ENCODE measurements around the gene WASHC3. TPM values are rescaled to one million over a fixed set of nuclear protein-coding genes. Genes with fewer than 3 reads are reported as not detected.

The WASHC3 gene
- total and polyA plus RNA-seq, 10 of the 15 experiments (the other 5 are each of a cell fraction or from before 2014, with no cell fraction given) = 18.8 to 106 (median 64.3) TPM

- TF ChIP-seq CUX1 (IDR thresholded peaks at IDR 0.05; ENCODE audit: insufficient replicate concordance, low read depth, low read length) (no peak), POU2F2 (IDR thresholded peaks at IDR 0.05; ENCODE audit: borderline replicate concordance, low read depth, low read length) (no peak), IRF4 (IDR thresholded peaks at IDR 0.05; ENCODE audit: low read depth, low read length) (no peak), RCOR1 (conservative IDR thresholded peaks at IDR 0.05; ENCODE audit: low read depth, low read length) (no peak), MYC (IDR thresholded peaks at IDR 0.05; ENCODE audit: insufficient read depth, insufficient read length, insufficient replicate concordance, low read length, severe bottlenecking) (no peak), BMI1 (IDR thresholded peaks at IDR 0.05; ENCODE audit: borderline replicate concordance) (no peak), SMC3 (IDR thresholded peaks at IDR 0.05; ENCODE audit: borderline replicate concordance, low read length) (peak; percentile 76; the same call in 1 of the 2 replicates), EZH2 (IDR thresholded peaks at IDR 0.05; ENCODE audit: borderline replicate concordance, control insufficient read depth, low read depth, low read length) (no peak), MYB (IDR thresholded peaks at IDR 0.05; ENCODE audit: borderline replicate concordance, low read depth, low read length) (no peak), ZNF622 (IDR thresholded peaks at IDR 0.05) (no peak), ZNF217 (IDR thresholded peaks at IDR 0.05) (no peak), CTCF (IDR thresholded peaks at IDR 0.05 in 2 of 3, conservative IDR thresholded peaks at IDR 0.05 in 1 of 3; ENCODE audit: control insufficient read depth in 2 of 3, extremely low read depth in 1 of 3, insufficient read depth in 1 of 3, low read depth in 3 of 3, low read length in 3 of 3) (peak; percentile 48 to 67 (median 51); a peak in 4 of 6 replicates), ZSCAN29 (IDR thresholded peaks at IDR 0.05) (no peak), RELA (IDR thresholded peaks at IDR 0.05; ENCODE audit: borderline replicate concordance, partially characterized antibody) (no peak)
- TF ChIP-seq, protein P1, sequence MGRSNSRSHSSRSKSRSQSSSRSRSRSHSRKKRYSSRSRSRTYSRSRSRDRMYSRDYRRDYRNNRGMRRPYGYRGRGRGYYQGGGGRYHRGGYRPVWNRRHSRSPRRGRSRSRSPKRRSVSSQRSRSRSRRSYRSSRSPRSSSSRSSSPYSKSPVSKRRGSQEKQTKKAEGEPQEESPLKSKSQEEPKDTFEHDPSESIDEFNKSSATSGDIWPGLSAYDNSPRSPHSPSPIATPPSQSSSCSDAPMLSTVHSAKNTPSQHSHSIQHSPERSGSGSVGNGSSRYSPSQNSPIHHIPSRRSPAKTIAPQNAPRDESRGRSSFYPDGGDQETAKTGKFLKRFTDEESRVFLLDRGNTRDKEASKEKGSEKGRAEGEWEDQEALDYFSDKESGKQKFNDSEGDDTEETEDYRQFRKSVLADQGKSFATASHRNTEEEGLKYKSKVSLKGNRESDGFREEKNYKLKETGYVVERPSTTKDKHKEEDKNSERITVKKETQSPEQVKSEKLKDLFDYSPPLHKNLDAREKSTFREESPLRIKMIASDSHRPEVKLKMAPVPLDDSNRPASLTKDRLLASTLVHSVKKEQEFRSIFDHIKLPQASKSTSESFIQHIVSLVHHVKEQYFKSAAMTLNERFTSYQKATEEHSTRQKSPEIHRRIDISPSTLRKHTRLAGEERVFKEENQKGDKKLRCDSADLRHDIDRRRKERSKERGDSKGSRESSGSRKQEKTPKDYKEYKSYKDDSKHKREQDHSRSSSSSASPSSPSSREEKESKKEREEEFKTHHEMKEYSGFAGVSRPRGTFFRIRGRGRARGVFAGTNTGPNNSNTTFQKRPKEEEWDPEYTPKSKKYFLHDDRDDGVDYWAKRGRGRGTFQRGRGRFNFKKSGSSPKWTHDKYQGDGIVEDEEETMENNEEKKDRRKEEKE (IDR thresholded peaks at IDR 0.05) = no peak
Measured at GRCh38 chr12:102095677-102096263, 34.0 kb upstream of the WASHC3 start (continued).
